ENCODE data around the gene HORMAD1. TPM values are rescaled to one million over a fixed set of nuclear protein-coding genes. Genes with fewer than 3 reads are reported as not detected.

The HORMAD1 gene
- total and polyA plus RNA-seq, 4 donors: 0.06 to 0.92 (median 0.35) TPM

DNA sequence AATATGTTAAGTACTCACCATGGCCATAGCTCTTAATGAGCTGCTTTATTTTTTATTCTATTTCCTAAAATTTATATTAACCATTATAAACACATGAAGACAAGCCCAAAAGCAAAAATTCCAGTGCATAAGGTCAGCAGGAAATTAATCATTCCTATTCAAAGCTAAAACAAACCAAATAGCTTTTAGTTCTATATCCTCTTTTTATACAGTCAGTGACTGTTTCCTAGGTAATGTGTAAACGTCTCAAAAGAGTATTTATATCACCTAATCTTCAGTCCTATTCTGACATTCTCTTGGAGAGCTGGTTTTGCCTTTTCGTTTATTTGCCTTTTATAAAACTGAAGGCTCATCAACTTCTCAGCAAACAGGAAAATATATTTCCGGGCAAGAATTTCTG, 28.0 kb downstream of the HORMAD1 start:
- TF ChIP-seq, protein P1, sequence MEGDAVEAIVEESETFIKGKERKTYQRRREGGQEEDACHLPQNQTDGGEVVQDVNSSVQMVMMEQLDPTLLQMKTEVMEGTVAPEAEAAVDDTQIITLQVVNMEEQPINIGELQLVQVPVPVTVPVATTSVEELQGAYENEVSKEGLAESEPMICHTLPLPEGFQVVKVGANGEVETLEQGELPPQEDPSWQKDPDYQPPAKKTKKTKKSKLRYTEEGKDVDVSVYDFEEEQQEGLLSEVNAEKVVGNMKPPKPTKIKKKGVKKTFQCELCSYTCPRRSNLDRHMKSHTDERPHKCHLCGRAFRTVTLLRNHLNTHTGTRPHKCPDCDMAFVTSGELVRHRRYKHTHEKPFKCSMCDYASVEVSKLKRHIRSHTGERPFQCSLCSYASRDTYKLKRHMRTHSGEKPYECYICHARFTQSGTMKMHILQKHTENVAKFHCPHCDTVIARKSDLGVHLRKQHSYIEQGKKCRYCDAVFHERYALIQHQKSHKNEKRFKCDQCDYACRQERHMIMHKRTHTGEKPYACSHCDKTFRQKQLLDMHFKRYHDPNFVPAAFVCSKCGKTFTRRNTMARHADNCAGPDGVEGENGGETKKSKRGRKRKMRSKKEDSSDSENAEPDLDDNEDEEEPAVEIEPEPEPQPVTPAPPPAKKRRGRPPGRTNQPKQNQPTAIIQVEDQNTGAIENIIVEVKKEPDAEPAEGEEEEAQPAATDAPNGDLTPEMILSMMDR (IDR thresholded peaks at IDR 0.05; ENCODE audit: low read depth, low read length, missing input control): no peak
- TF ChIP-seq NR2F2 (IDR thresholded peaks at IDR 0.05): no peak
- no peak for TF ChIP-seq HNF4G (IDR thresholded peaks at IDR 0.05)
- TF ChIP-seq, protein P2, sequence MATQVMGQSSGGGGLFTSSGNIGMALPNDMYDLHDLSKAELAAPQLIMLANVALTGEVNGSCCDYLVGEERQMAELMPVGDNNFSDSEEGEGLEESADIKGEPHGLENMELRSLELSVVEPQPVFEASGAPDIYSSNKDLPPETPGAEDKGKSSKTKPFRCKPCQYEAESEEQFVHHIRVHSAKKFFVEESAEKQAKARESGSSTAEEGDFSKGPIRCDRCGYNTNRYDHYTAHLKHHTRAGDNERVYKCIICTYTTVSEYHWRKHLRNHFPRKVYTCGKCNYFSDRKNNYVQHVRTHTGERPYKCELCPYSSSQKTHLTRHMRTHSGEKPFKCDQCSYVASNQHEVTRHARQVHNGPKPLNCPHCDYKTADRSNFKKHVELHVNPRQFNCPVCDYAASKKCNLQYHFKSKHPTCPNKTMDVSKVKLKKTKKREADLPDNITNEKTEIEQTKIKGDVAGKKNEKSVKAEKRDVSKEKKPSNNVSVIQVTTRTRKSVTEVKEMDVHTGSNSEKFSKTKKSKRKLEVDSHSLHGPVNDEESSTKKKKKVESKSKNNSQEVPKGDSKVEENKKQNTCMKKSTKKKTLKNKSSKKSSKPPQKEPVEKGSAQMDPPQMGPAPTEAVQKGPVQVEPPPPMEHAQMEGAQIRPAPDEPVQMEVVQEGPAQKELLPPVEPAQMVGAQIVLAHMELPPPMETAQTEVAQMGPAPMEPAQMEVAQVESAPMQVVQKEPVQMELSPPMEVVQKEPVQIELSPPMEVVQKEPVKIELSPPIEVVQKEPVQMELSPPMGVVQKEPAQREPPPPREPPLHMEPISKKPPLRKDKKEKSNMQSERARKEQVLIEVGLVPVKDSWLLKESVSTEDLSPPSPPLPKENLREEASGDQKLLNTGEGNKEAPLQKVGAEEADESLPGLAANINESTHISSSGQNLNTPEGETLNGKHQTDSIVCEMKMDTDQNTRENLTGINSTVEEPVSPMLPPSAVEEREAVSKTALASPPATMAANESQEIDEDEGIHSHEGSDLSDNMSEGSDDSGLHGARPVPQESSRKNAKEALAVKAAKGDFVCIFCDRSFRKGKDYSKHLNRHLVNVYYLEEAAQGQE (IDR thresholded peaks at IDR 0.05): no peak
- TF ChIP-seq JUND (IDR thresholded peaks at IDR 0.05): no peak
- TF ChIP-seq, protein P3, sequence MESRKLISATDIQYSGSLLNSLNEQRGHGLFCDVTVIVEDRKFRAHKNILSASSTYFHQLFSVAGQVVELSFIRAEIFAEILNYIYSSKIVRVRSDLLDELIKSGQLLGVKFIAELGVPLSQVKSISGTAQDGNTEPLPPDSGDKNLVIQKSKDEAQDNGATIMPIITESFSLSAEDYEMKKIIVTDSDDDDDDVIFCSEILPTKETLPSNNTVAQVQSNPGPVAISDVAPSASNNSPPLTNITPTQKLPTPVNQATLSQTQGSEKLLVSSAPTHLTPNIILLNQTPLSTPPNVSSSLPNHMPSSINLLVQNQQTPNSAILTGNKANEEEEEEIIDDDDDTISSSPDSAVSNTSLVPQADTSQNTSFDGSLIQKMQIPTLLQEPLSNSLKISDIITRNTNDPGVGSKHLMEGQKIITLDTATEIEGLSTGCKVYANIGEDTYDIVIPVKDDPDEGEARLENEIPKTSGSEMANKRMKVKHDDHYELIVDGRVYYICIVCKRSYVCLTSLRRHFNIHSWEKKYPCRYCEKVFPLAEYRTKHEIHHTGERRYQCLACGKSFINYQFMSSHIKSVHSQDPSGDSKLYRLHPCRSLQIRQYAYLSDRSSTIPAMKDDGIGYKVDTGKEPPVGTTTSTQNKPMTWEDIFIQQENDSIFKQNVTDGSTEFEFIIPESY (IDR thresholded peaks at IDR 0.05): no peak
- no peak for TF ChIP-seq FOXA1 (IDR thresholded peaks at IDR 0.05)
- TF ChIP-seq GABPA (IDR thresholded peaks at IDR 0.05 in 1 of 2, conservative IDR thresholded peaks at IDR 0.05 in 1 of 2): no peak
- TF ChIP-seq RAD21 (IDR thresholded peaks at IDR 0.05): no peak
- no peak for TF ChIP-seq HNF4A (conservative IDR thresholded peaks at IDR 0.05)
- TF ChIP-seq, protein P4, sequence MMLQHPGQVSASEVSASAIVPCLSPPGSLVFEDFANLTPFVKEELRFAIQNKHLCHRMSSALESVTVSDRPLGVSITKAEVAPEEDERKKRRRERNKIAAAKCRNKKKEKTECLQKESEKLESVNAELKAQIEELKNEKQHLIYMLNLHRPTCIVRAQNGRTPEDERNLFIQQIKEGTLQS (IDR thresholded peaks at IDR 0.05): no peak
- TF ChIP-seq, protein P5, sequence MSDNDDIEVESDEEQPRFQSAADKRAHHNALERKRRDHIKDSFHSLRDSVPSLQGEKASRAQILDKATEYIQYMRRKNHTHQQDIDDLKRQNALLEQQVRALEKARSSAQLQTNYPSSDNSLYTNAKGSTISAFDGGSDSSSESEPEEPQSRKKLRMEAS (IDR thresholded peaks at IDR 0.05): no peak
- TF ChIP-seq RXRA (IDR thresholded peaks at IDR 0.05): no peak
- TF ChIP-seq EGR1 (IDR thresholded peaks at IDR 0.05; ENCODE audit: low read depth in 2 of 2): no peak
- TF ChIP-seq YY1 (IDR thresholded peaks at IDR 0.05): no peak
- TF ChIP-seq TAF1 (conservative IDR thresholded peaks at IDR 0.05): no peak

DNA sequence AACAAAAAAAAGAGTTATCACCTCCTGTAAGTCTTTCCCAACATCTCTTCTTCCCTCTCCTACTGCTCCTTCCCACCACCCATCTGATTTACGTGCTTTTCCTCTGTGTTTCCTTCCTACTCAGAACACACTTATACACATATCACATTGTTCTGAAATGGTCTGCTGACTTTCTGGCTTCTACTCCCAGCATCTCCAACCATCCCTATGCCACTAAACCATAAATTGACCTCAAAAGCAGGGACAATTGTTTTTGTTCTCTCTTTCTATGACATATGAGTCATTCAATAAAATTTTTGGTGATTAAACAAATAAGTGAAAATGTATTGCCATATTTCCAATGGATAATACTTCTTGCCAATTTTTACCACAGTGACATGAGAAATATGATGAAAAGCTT, 31.9 kb downstream of the HORMAD1 start:
- WGBS: 74% methylated on average over 1 of the region's 1 CpG
- no peaks in the 10 kb centered on the region for H3K27me3 ChIP-seq (ENCODE audit: control insufficient read depth in 4 of 4, insufficient read depth in 4 of 4, low read length in 3 of 4)
- no peak overlapping the region for H3K9ac ChIP-seq (ENCODE audit: low read depth in 1 of 2, low read length in 2 of 2)
- peaks cover 7 to 34% (median 17%) of the 10 kb centered on the region in 4 donors for H3K36me3 ChIP-seq (ENCODE audit: control insufficient read depth in 4 of 4, insufficient read depth in 3 of 4, low read depth in 1 of 4, low read length in 3 of 4)
- H3K4me3 ChIP-seq (ENCODE audit: low read depth in 1 of 3, low read length in 3 of 3): no peak overlapping the region
- no peak overlapping the region for H3K27ac ChIP-seq (ENCODE audit: low read depth in 1 of 2, low read length in 2 of 2)
- no peaks in the 10 kb centered on the region for H3K4me1 ChIP-seq (ENCODE audit: control insufficient read depth in 4 of 4, insufficient read depth in 4 of 4, low read length in 3 of 4)
- no peak for DNase-seq (ENCODE audit: low spot score)
- TF ChIP-seq, protein P4 (IDR thresholded peaks at IDR 0.05): no peak
- TF ChIP-seq NR2F2 (IDR thresholded peaks at IDR 0.05): no peak
- no peak for TF ChIP-seq HNF4A (conservative IDR thresholded peaks at IDR 0.05)
- TF ChIP-seq HNF4G (IDR thresholded peaks at IDR 0.05): no peak
- no peak for TF ChIP-seq YY1 (IDR thresholded peaks at IDR 0.05)
- no peak for TF ChIP-seq RXRA (IDR thresholded peaks at IDR 0.05)
- TF ChIP-seq FOXA1 (IDR thresholded peaks at IDR 0.05): no peak
- TF ChIP-seq, protein P3 (IDR thresholded peaks at IDR 0.05): no peak
- TF ChIP-seq SP1 (IDR thresholded peaks at IDR 0.05): no peak
- no peak for TF ChIP-seq TAF1 (conservative IDR thresholded peaks at IDR 0.05)
- TF ChIP-seq, protein P1 (IDR thresholded peaks at IDR 0.05; ENCODE audit: low read depth, low read length, missing input control): no peak
- H3K9me3 ChIP-seq (ENCODE audit: control insufficient read depth in 4 of 4, low read length in 3 of 4): no peaks in the 10 kb centered on the region

More for the DNA sequence above, 28.0 kb downstream of the HORMAD1 start:
- Histone ChIP-seq H3K4me3 (ENCODE audit: low read depth in 1 of 3, low read length in 3 of 3) (no peak overlapping the region), H3K9ac (ENCODE audit: low read depth in 1 of 2, low read length in 2 of 2) (no peak overlapping the region), H3K36me3 (ENCODE audit: control insufficient read depth in 4 of 4, insufficient read depth in 3 of 4, low read depth in 1 of 4, low read length in 3 of 4) (peaks cover 7 to 34% (median 12%) of the 10 kb centered on the region in 4 donors), H3K27ac (ENCODE audit: low read depth in 1 of 2, low read length in 2 of 2) (no peak overlapping the region), H3K27me3 (ENCODE audit: control insufficient read depth in 4 of 4, insufficient read depth in 4 of 4, low read length in 3 of 4) (no peaks in the 10 kb centered on the region), H3K9me3 (ENCODE audit: control insufficient read depth in 4 of 4, low read length in 3 of 4) (no peaks in the 10 kb centered on the region), H3K4me1 (ENCODE audit: control insufficient read depth in 4 of 4, insufficient read depth in 4 of 4, low read length in 3 of 4) (peaks cover 3 to 9% (median 6%) of the 10 kb centered on the region in 4 donors)
- no peak for DNase-seq (ENCODE audit: low spot score)
- WGBS: 86% methylated on average over 3 of the region's 3 CpGs

All from liver (tissue), 9 donors.